MM.1S (cell line): ENCODE results near the gene DCLK1.

Source experiments
- CTCF ChIP-seq: fragments of 300-600 bp; sonication (generic); IDR thresholded peaks from 2 replicates; pipeline ENCODE4 v1.5.1; 2016; ENCODE audit warnings: antibody characterized with exemption, low read length, mixed read lengths
- EZH2 ChIP-seq: fragments of 300-600 bp; sonication (generic); optimal IDR thresholded peaks from 2 replicates; pipeline ENCODE3; 2017; ENCODE audit warnings: low read depth, mild to moderate bottlenecking, antibody characterized with exemption, low read length, mixed read lengths
- EZH2phosphoT487 ChIP-seq: fragments of 300-600 bp; sonication (generic); IDR thresholded peaks from 2 replicates; pipeline ENCODE4 v1.6.1; 2018; ENCODE audit warnings: antibody characterized with exemption, low read length

DNA sequence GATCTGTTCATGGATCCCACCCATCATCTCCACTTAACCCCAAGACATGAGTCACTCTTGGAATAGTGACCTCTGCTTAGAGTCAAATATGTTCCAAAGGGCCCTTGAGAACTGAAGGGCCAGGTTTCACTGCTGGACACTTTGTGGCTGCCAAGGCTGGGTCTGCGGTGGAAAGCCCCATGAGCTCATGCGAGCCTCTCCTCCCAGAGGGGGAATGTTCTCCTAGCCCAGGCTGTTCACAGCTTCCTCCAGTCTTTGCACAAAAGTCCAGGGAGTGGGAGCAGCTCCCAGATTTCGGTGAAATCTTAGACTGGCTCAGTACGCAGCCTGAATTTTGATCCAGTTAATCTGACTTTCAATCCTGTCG is 732 bp upstream of the DCLK1 start:
- TF ChIP-seq CTCF (no peak), EZH2phosphoT487 (no peak), EZH2 (no peak)
